PFSK-1 (cell line): ENCODE data around the gene KRT6B.

Experiments
- FOXP2 ChIP-seq: optimal IDR thresholded peaks from 2 replicates; pipeline ENCODE3; 2011; ENCODE audit warnings: borderline replicate concordance, control low read depth, inconsistent platforms; ENCODE audit not compliant: insufficient read depth; ENCODE audit errors: extremely low read length, extremely low read depth
- POLR2AphosphoS5 ChIP-seq: IDR thresholded peaks from 2 replicates; pipeline ENCODE4 v1.6.1; 2012; ENCODE audit warnings: low read depth, mild to moderate bottlenecking, control low read depth, low read length, moderate library complexity
- REST ChIP-seq, 2 experiments: IDR thresholded peaks; 2 replicates each; pipeline versions ENCODE4 v1.6.1 to v1.8.0; 2011 to 2012; ENCODE audit warnings: low read depth in 2 of 2, low read length in 2 of 2, control low read depth in 1 of 2, inconsistent platforms in 1 of 2, mild to moderate bottlenecking in 1 of 2, moderate library complexity in 1 of 2; ENCODE audit not compliant: insufficient read depth in 1 of 2
- SIN3A ChIP-seq: IDR thresholded peaks from 2 replicates; pipeline ENCODE4 v1.6.1; 2012; ENCODE audit warnings: mild to moderate bottlenecking, low read length, moderate library complexity, borderline replicate concordance; ENCODE audit not compliant: insufficient read depth

- no peak for TF ChIP-seq POLR2AphosphoS5
- no peak for TF ChIP-seq SIN3A
- no peak for TF ChIP-seq FOXP2
- no peak for TF ChIP-seq REST (IDR thresholded peaks at IDR 0.05; ENCODE audit: insufficient read depth in 1 of 2, low read depth in 2 of 2, low read length in 2 of 2)
Observed at GRCh38 chr12:52493172-52493571, 41.2 kb upstream of the KRT6B start, which contains the start of gene KRT6A.
